ENCODE data around the gene MSH5. TPM values are rescaled to one million over a fixed set of nuclear protein-coding genes. Genes with fewer than 3 reads are reported as not detected.

Gene MSH5
- total and polyA plus RNA-seq, 9 of the 15 experiments (the other 6 are each of a cell fraction or from before 2014, with no cell fraction given): 12.5 to 104 (median 46.6) TPM

DNA sequence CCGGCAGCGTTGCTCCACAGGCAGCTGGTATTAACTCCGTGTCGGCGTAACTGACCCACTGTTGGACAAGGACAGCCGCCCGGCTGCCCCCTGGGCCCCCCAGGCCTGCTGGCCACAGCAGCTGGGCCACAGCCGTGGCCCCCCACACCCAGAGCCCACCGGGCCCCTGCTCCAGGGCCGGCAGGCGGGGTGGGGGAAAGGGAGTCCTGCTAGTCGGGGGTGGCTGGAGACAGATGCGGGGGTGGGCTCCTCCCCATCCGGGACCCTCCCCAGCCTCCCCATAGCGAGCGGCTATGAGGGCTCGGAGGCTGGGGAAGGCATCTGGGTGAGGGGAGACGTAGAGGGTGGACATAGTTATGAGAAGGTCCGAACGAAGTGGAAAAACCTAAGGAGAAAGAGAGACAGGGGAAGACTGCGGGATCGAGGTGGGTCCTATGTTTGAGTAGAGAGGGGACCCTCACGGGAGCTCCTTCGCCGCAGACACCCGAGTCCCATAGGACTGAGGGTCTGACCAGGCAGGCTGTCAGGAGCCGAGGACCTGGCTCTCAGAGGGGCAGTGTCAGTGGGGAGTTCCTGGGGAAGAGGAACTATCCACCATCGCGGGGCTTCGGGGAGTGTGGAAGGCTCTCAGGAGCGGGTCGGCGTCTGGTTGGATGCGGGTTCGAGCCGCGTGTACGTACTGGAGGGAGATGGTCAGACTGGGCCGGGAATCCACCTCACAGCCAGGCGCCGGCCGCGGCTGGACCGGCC, 55.2 kb downstream of the MSH5 start (continued):
- TF ChIP-seq, protein P1, sequence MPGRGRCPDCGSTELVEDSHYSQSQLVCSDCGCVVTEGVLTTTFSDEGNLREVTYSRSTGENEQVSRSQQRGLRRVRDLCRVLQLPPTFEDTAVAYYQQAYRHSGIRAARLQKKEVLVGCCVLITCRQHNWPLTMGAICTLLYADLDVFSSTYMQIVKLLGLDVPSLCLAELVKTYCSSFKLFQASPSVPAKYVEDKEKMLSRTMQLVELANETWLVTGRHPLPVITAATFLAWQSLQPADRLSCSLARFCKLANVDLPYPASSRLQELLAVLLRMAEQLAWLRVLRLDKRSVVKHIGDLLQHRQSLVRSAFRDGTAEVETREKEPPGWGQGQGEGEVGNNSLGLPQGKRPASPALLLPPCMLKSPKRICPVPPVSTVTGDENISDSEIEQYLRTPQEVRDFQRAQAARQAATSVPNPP (IDR thresholded peaks at IDR 0.05; ENCODE audit: borderline replicate concordance, insufficient read depth, insufficient read length): no peak
- no peak for TF ChIP-seq CTCF (IDR thresholded peaks at IDR 0.05 in 2 of 3, conservative IDR thresholded peaks at IDR 0.05 in 1 of 3; ENCODE audit: insufficient read depth in 2 of 3, low read depth in 1 of 3, low read length in 3 of 3)
- no peak for TF ChIP-seq PRPF4 (IDR thresholded peaks at IDR 0.05; ENCODE audit: insufficient read depth, low read depth, low read length, poor library complexity, severe bottlenecking)
- TF ChIP-seq FOXJ3 (CRISPR knock-in tag; IDR thresholded peaks at IDR 0.05): no peak
- no peak for TF ChIP-seq ESRRB (CRISPR knock-in tag; IDR thresholded peaks at IDR 0.05; ENCODE audit: borderline replicate concordance)
- TF ChIP-seq, protein P2, sequence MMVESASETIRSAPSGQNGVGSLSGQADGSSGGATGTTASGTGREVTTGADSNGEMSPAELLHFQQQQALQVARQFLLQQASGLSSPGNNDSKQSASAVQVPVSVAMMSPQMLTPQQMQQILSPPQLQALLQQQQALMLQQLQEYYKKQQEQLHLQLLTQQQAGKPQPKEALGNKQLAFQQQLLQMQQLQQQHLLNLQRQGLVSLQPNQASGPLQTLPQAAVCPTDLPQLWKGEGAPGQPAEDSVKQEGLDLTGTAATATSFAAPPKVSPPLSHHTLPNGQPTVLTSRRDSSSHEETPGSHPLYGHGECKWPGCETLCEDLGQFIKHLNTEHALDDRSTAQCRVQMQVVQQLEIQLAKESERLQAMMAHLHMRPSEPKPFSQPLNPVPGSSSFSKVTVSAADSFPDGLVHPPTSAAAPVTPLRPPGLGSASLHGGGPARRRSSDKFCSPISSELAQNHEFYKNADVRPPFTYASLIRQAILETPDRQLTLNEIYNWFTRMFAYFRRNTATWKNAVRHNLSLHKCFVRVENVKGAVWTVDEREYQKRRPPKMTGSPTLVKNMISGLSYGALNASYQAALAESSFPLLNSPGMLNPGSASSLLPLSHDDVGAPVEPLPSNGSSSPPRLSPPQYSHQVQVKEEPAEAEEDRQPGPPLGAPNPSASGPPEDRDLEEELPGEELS (CRISPR knock-in tag; IDR thresholded peaks at IDR 0.05; ENCODE audit: borderline replicate concordance): peak; percentile 94
- TF ChIP-seq ZC3H11A (IDR thresholded peaks at IDR 0.05; ENCODE audit: low read depth, low read length): no peak
- no peak for TF ChIP-seq USF2 (CRISPR knock-in tag; IDR thresholded peaks at IDR 0.05)
- TF ChIP-seq, protein P3, sequence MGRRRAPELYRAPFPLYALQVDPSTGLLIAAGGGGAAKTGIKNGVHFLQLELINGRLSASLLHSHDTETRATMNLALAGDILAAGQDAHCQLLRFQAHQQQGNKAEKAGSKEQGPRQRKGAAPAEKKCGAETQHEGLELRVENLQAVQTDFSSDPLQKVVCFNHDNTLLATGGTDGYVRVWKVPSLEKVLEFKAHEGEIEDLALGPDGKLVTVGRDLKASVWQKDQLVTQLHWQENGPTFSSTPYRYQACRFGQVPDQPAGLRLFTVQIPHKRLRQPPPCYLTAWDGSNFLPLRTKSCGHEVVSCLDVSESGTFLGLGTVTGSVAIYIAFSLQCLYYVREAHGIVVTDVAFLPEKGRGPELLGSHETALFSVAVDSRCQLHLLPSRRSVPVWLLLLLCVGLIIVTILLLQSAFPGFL (CRISPR knock-in tag; IDR thresholded peaks at IDR 0.05): no peak
- TF ChIP-seq ZNF431 (CRISPR knock-in tag; IDR thresholded peaks at IDR 0.05): no peak; the same call in 1 of the 2 replicates
- TF ChIP-seq HMG20B (CRISPR knock-in tag; IDR thresholded peaks at IDR 0.05): no peak
- TF ChIP-seq ZNF77 (CRISPR knock-in tag; IDR thresholded peaks at IDR 0.05): no peak
- TF ChIP-seq KAT8 (IDR thresholded peaks at IDR 0.05; ENCODE audit: low read depth): no peak
- no peak for TF ChIP-seq GATAD2A (IDR thresholded peaks at IDR 0.05)
- TF ChIP-seq KDM2B (CRISPR knock-in tag; IDR thresholded peaks at IDR 0.05): no peak
- peak; percentile 92 for TF ChIP-seq SRSF3 (IDR thresholded peaks at IDR 0.05; ENCODE audit: insufficient read depth, low read length)
- no peak for TF ChIP-seq POLR2H (tag; IDR thresholded peaks at IDR 0.05; ENCODE audit: low read depth)
- no peak for TF ChIP-seq L3MBTL2 (IDR thresholded peaks at IDR 0.05)
- no peak for TF ChIP-seq SPI1 (IDR thresholded peaks at IDR 0.05; ENCODE audit: borderline replicate concordance, low read depth, low read length)
- TF ChIP-seq, protein P4, sequence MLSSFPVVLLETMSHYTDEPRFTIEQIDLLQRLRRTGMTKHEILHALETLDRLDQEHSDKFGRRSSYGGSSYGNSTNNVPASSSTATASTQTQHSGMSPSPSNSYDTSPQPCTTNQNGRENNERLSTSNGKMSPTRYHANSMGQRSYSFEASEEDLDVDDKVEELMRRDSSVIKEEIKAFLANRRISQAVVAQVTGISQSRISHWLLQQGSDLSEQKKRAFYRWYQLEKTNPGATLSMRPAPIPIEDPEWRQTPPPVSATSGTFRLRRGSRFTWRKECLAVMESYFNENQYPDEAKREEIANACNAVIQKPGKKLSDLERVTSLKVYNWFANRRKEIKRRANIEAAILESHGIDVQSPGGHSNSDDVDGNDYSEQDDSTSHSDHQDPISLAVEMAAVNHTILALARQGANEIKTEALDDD (IDR thresholded peaks at IDR 0.05): no peak
